VCaP (cell line): ENCODE data around the gene SYT11.

Source experiments
- H3K27ac ChIP-seq: fragments of 450-650 bp; 2 replicates; pipeline ENCODE4 v1.5.1; 2017
- TF ChIP-seq, protein P1 (sequence below): fragments of 450-650 bp; conservative IDR thresholded peaks from 2 replicates; pipeline ENCODE4 v1.5.1; 2017; ENCODE audit warnings: mild to moderate bottlenecking, moderate library complexity

The SYT11 gene

DNA sequence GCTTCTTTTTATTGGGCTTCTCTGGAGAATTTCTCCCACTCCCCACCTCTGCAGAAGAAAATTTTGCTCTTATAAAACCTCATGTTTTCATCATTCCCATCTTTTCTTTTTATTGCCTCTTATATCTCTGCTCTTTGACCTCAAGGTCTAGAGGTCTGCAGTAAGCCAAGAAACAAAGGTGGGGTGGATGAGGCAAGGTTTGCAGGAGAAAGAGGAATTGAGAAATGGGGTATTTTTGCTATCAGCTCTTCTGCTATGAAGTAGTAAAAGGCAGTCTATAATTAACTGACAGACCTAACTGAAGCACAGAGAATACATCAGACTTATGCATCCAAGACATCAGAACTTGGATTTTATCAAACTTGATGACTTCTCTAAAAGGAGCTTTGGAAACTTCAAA is 22.9 kb downstream of the SYT11 start:
- H3K27ac ChIP-seq: no peak overlapping the region
- TF ChIP-seq, protein P1, sequence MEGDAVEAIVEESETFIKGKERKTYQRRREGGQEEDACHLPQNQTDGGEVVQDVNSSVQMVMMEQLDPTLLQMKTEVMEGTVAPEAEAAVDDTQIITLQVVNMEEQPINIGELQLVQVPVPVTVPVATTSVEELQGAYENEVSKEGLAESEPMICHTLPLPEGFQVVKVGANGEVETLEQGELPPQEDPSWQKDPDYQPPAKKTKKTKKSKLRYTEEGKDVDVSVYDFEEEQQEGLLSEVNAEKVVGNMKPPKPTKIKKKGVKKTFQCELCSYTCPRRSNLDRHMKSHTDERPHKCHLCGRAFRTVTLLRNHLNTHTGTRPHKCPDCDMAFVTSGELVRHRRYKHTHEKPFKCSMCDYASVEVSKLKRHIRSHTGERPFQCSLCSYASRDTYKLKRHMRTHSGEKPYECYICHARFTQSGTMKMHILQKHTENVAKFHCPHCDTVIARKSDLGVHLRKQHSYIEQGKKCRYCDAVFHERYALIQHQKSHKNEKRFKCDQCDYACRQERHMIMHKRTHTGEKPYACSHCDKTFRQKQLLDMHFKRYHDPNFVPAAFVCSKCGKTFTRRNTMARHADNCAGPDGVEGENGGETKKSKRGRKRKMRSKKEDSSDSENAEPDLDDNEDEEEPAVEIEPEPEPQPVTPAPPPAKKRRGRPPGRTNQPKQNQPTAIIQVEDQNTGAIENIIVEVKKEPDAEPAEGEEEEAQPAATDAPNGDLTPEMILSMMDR: no peak

DNA sequence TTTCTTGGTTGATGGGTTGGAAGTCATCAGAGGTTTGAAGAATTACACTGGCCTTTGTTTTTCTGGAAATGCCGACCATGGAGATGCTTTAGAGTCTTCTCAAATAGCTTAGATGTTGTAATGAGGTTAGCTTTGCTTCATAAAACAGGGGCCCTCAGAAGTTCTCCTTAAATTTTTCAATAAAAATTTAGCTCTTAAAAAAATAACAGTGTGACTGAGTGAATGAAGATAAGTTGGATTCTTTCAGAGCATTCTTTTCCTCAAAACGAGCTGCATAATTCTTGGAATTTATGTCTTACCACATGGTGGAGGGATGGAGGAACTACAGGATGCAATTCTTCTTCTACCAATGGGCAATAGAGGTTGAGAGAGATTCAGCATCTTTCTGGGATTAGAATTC is 23.4 kb downstream of the SYT11 start:
- TF ChIP-seq, protein P1: no peak
- peak overlapping the region; percentile 91; the same call in 1 of the 2 replicates for H3K27ac ChIP-seq

DNA sequence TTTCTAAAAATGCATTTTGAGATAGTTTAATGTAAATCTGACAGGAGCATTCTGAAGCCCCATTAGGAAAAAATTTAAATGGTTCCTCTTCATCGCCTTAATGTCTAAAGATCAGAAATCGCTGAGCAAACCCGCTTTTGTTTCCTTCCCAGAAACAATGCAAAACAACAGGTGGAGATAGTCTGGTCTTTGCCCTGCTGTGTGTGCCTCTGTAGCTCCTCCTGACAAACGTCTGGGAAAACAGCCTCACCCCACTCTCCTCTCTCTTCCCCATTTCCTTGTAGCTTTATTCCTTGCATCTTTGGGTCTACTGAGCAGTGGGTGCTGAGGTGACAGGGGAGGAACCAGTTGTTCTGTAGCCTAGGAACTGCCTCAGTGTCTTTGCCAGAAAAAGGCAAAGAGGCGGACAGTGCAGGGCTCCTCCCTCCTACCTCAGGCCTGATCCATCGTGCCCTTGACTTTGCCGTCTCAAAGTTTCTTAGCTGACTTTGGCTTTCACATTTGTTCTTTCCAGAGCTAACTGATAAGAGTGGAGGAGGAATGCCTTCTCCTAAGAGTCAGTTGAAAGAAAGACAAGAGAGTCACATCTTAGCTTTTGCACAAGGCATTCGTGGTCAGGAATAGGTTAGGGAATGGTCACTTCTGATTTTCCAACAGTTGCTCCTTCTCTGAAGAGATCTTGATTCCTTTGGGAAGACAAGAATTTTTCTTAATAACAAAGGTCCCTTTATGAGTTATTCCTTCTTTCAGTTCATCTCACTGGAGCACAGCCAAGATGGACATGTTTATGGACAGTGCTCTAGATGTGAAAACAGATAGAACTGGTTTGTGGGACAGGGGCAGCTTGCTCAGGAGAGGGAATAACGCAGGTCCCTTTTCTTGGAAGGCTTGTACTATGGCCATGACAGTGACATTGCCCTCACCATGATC is 24.9 kb downstream of the SYT11 start:
- TF ChIP-seq, protein P1: no peak
- H3K27ac ChIP-seq: peak overlapping the region; percentile 91

DNA sequence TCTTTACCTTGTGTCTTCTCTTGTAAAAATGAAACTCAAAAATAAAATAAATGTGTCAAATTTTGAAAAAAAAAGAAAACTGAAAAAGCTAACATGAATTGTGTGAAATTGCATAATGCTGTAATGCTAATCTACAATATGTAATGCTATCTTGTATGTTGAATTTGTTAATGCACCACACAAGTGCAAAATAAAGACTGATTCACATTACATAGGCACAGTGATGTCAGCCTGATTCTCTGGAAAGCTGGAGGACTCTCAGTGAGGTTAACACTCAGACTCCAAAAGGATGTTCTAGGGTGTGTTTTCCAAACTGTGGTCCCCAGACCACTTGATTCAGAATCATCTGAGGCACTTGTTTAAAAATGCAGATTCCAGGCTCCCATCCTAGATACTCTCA is 25.6 kb downstream of the SYT11 start:
- TF ChIP-seq, protein P1: no peak
- H3K27ac ChIP-seq: peak overlapping the region; percentile 91

DNA sequence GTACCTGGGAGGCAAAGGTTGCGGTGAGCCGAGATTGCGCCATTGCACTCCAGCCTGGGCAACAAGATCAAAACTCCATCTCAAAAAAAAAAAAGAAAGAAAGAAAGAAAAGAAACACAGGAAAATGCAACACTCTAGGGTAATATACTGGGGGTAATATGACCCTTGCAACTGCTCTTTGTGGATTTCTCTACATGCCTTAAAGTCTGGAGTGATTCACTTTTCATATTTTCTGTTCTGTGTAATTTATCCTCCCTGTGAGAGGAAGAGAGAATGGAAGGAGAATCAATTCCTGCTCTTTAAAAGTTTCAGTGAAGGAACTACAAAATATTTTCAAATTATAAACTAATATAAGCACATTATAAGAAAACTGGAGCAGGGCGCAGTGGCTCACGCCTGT is 29.1 kb downstream of the SYT11 start:
- no peak overlapping the region for H3K27ac ChIP-seq
- TF ChIP-seq, protein P1: no peak

DNA sequence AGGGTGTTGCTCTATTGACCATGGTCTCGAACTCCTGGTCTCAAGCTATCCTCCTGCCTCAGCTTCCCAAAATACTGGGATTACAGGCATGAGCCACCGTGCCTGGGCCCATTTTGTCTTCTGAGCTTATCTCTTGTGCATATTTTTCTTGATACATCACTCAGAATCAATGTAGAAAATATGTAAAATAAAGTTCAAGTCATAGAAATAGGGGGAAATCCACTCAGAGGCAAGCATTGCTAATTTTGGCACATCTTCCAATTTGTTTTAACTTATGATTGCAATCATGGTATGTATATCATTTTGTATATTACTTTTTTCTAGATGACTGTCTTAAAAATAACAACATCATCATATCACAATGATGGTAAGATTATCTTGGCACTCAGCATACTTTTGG is 30.2 kb downstream of the SYT11 start:
- H3K27ac ChIP-seq: no peak overlapping the region
- TF ChIP-seq, protein P1: no peak

DNA sequence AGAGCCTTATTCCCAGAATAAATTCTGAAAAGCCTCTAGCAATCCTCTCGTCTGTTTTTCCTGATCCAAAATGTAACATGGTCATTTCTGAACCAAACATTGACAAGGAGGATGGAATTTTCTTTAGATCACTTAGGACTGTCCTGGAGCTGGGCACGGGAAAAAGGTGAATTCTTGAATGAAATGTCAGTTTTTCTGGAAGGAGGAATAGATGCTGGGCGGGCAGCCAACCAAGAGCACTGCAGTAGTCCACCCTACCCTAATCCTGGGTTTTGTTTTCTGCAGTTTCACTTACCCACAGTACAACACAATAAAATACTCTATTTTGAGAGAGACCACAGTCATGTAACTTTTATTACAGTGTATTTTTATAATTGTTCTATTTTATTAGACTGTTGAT is 30.9 kb downstream of the SYT11 start:
- TF ChIP-seq, protein P1: no peak
- H3K27ac ChIP-seq: no peak overlapping the region
